ENCODE results near the gene PIK3CG. TPM values are rescaled to one million over a fixed set of nuclear protein-coding genes. Genes with fewer than 3 reads are reported as not detected.

PIK3CG gene
- polyA plus RNA-seq, 1 experiment: 0.14 TPM

- TF ChIP-seq, protein P1, sequence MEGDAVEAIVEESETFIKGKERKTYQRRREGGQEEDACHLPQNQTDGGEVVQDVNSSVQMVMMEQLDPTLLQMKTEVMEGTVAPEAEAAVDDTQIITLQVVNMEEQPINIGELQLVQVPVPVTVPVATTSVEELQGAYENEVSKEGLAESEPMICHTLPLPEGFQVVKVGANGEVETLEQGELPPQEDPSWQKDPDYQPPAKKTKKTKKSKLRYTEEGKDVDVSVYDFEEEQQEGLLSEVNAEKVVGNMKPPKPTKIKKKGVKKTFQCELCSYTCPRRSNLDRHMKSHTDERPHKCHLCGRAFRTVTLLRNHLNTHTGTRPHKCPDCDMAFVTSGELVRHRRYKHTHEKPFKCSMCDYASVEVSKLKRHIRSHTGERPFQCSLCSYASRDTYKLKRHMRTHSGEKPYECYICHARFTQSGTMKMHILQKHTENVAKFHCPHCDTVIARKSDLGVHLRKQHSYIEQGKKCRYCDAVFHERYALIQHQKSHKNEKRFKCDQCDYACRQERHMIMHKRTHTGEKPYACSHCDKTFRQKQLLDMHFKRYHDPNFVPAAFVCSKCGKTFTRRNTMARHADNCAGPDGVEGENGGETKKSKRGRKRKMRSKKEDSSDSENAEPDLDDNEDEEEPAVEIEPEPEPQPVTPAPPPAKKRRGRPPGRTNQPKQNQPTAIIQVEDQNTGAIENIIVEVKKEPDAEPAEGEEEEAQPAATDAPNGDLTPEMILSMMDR (IDR thresholded peaks at IDR 0.05; ENCODE audit: low read depth, low read length): no peak
- POLR2A ChIA-PET: no interaction called here
Observed at GRCh38 chr7:106878748-106879439, 13.8 kb downstream of the PIK3CG start.

DNA sequence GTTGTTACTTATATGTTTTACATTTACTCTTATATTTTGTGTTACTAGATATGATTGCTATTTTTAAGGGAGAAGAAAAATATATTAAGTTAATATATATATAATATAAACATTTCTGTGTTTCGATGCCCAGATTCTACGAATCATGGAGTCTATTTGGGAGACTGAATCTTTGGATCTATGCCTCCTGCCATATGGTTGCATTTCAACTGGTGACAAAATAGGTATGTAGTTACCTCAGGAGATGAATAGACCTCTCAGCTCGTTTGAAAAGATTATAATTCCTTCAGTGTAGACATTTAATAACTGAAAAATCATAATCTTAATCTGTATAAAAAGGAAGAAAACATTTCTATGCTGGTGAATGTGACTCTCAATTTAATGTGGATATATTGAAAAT, 16.9 kb downstream of the PIK3CG start:
- Histone ChIP-seq H3K4me3 (ENCODE audit: low read depth, low read length) (no peak overlapping the region), H3K27ac (ENCODE audit: low read depth, low read length) (no peak overlapping the region), H3K9me3 (ENCODE audit: control insufficient read depth, insufficient read depth, low read length) (no peaks in the 10 kb centered on the region), H3K27me3 (ENCODE audit: control insufficient read depth, insufficient read depth, low read length) (peaks cover 5% of the 10 kb centered on the region)
- ChIA-PET POLR2A (no interaction called here), CTCF (no interaction called here)
- no peak for DNase-seq (ENCODE audit: low read depth, low spot score)
- TF ChIP-seq, protein P1 (IDR thresholded peaks at IDR 0.05; ENCODE audit: low read depth, low read length): no peak

More at GRCh38 chr7:106878748-106879439, 13.8 kb downstream of the PIK3CG start:
- H3K27ac ChIP-seq (ENCODE audit: low read depth, low read length): no peak overlapping the region
- H3K4me3 ChIP-seq (ENCODE audit: low read depth, low read length): no peak overlapping the region
- H3K9me3 ChIP-seq (ENCODE audit: control insufficient read depth, insufficient read depth, low read length): no peaks in the 10 kb centered on the region
- CTCF ChIA-PET: no interaction called here
- DNase-seq (ENCODE audit: low read depth, low spot score): no peak
- no peaks in the 10 kb centered on the region for H3K27me3 ChIP-seq (ENCODE audit: control insufficient read depth, insufficient read depth, low read length)

DNA sequence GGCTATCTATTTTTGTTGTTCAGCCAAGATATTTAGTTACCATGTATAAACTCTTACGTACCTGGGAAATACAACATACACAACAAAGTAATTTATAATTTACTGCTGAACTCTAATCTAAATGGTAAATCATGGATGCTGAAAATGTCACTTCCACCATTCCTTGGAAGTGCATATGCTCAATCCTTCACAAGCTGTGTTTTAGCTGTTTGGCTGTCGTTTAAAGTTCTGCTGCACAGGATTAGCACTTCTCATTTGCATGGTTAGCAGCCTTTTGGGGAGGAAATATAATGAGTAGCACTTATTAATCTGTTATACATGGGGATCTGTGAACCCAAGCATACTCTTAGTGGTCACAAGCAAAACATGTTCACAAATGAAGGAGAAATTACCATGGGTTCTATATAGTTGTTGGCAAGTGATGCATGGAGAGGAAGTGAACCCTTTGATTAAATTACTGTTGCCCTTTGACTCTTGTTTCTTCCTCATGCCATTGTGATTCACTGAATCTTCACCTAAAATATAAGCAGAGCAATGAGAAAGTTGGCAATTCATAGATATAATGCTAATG, 18.5 kb downstream of the PIK3CG start:
- H3K27me3 ChIP-seq (ENCODE audit: control insufficient read depth, insufficient read depth, low read length): peaks cover 5% of the 10 kb centered on the region
- H3K9me3 ChIP-seq (ENCODE audit: control insufficient read depth, insufficient read depth, low read length): no peaks in the 10 kb centered on the region
- ChIA-PET CTCF (no interaction called here), POLR2A (no interaction called here)
- no peak for DNase-seq (ENCODE audit: low read depth, low spot score)
- no peak overlapping the region for H3K4me3 ChIP-seq (ENCODE audit: low read depth, low read length)
- no peak overlapping the region for H3K27ac ChIP-seq (ENCODE audit: low read depth, low read length)
- TF ChIP-seq, protein P1 (IDR thresholded peaks at IDR 0.05; ENCODE audit: low read depth, low read length): no peak

DNA sequence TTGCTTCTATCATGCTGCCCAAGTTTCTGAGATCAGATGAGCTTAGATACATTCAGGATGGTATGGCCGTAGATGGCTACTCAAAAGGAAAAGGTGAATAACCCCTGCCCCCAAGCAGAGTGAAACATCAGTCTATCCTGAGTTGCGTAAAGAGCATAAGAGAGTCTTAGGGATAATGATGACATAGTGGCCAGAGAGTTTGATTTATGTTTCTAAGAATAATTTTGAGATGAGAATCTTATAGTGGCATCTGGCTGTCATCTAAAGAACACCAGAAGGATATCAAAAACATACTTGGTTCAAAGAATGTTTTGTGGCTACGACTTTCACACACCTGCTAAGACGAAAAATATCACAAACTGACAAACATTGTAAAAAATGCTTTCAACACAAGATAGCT, 20.6 kb downstream of the PIK3CG start:
- Histone ChIP-seq H3K27ac (ENCODE audit: low read depth, low read length) (no peak overlapping the region), H3K9me3 (ENCODE audit: control insufficient read depth, insufficient read depth, low read length) (no peaks in the 10 kb centered on the region), H3K27me3 (ENCODE audit: control insufficient read depth, insufficient read depth, low read length) (peaks cover 5% of the 10 kb centered on the region), H3K4me3 (ENCODE audit: low read depth, low read length) (no peak overlapping the region)
- TF ChIP-seq, protein P1 (IDR thresholded peaks at IDR 0.05; ENCODE audit: low read depth, low read length): no peak
- no peak for DNase-seq (ENCODE audit: low read depth, low spot score)
- ChIA-PET CTCF (no interaction called here), POLR2A (no interaction called here)

DNA sequence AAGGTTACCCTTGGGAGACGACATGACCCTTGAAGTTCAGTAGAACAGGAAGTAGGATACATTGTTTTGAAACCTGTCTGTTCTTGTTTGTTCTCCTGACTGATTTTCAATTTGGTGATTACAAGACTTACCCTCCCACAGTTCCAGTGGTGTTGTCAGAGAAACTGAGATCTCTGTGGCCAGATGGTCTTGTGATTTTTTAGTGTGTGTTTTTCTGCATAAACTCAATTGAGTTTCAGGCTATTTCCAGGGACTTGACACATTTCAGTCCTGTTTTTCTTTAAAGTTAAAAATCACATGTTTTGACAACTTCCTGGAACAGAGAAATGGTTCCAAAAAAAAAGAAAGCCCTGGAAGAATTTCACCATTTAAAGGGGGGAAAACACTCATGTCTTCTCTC, 22.3 kb downstream of the PIK3CG start:
- H3K27me3 ChIP-seq (ENCODE audit: control insufficient read depth, insufficient read depth, low read length): peaks cover 5% of the 10 kb centered on the region
- H3K27ac ChIP-seq (ENCODE audit: low read depth, low read length): no peak overlapping the region
- no peak overlapping the region for H3K4me3 ChIP-seq (ENCODE audit: low read depth, low read length)
- ChIA-PET POLR2A (no interaction called here), CTCF (no interaction called here)
- TF ChIP-seq, protein P1 (IDR thresholded peaks at IDR 0.05; ENCODE audit: low read depth, low read length): no peak
- no peak for DNase-seq (ENCODE audit: low read depth, low spot score)
- no peaks in the 10 kb centered on the region for H3K9me3 ChIP-seq (ENCODE audit: control insufficient read depth, insufficient read depth, low read length)
